Adrenal gland (tissue), 12 donors: ENCODE data around the gene VAT1. TPM values are rescaled to one million over a fixed set of nuclear protein-coding genes. Genes with fewer than 3 reads are reported as not detected.
"Not testable (repeated sequence)": the region's sequence is repeated elsewhere in the genome, so short reads cannot be mapped to it uniquely, and the experiment has no call there.

Experiments
- DNase-seq, 7 donors: peaks; one replicate each; pipeline ENCODE4 v3.0.0-alpha.2; 2019 to 2020
- H3K27ac ChIP-seq, 5 donors: fragments of 200-600 bp; sonication (generic) in 4 of 5; 1 replicate in 3 of 5; 2 replicates in 2 of 5; pipeline versions ENCODE4 v1.5.1 to v1.8.0; 2016 to 2020; ENCODE audit warnings: mild to moderate bottlenecking in 1 of 5
- H3K27me3 ChIP-seq: fragments of 200-600 bp; 2 replicates; pipeline ENCODE4 v1.8.0; 2021
- H3K36me3 ChIP-seq, 2 donors: fragments of 200-600 bp; replicated peaks in 1 of 2; 1 replicate in 1 of 2; 2 replicates in 1 of 2; pipeline versions ENCODE4 v1.5.1 to v1.8.0; 2018 to 2022
- H3K4me1 ChIP-seq, 2 donors: fragments of 200-600 bp; replicated peaks in 1 of 2; 1 replicate in 1 of 2; 2 replicates in 1 of 2; pipeline versions ENCODE4 v1.5.1 to v1.8.0; 2018 to 2021
- H3K4me3 ChIP-seq, 4 donors: fragments of 200-600 bp; sonication (generic) in 3 of 4; one replicate each; pipeline ENCODE4 v1.5.1; 2016 to 2018
- H3K9me3 ChIP-seq, 3 donors: fragments of 200-600 bp; sonication (generic) in 1 of 3; replicated peaks in 1 of 3; 1 replicate in 2 of 3; 2 replicates in 1 of 3; pipeline versions ENCODE4 v1.5.1 to v1.8.0; 2016 to 2021
- POLR2A ChIP-seq, 2 donors: fragments of 450-650 bp; IDR thresholded peaks; one replicate each; pipeline ENCODE4 v1.6.1; 2017; ENCODE audit warnings: antibody characterized with exemption in 2 of 2, mild to moderate bottlenecking in 2 of 2, moderate library complexity in 1 of 2
- WGBS, 4 donors: extraction: QIAGEN DNeasy Blood & Tissue Kit in 2 of 4; methylation state at CpG; one replicate each; pipeline versions ENCODE4 v1.1.5 to v1.1.7; 2013 to 2017; 5-methylcytosine and 5-hydroxymethylcytosine counted together
- intact Hi-C, 2 donors: fragments of 100-400 bp; cut with DNase I; formaldehyde crosslinking; loops; one replicate each; pipeline versions ENCODE4 v1.14.1 to v1.15.0; 2022 to 2023
- polyA plus RNA-seq, 3 donors: library from polyadenylated mRNA; stranded (reverse); fragments of 200-250 nt in 2 of 3; fragments of 350-450 nt in 1 of 3; fragmentation: Illumina TruSeq in 1 of 3; extraction: RNeasy Lipid Tissue Mini Kit (QIAGEN cat#74804) in 1 of 3; gene quantifications; one replicate each; pipeline ENCODE4 v1.2.3, GENCODE V29; 2013 to 2014
- total RNA-seq, 9 donors: library from RNA; depleted of rRNA in 4 of 9; stranded (reverse); fragments of >200 nt in 4 of 9; fragments of 120-200 nt in 1 of 9; fragmentation: NEBNext Ultra II Directional in 1 of 9; extraction: Animal tissue kit (Norgen Biotek cat#: 25700) in 1 of 9; gene quantifications; one replicate each; pipeline versions ENCODE4 v1.1.0 to v1.2.4, GENCODE V29; 2013 to 2023
- TF ChIP-seq, protein P1 (sequence below), 6 experiments: fragments of 450-650 bp in 4 of 6; fragments of 200-600 bp in 2 of 6; sonication (generic) in 1 of 6; IDR thresholded peaks; 1 replicate in 5 of 6; 2 replicates in 1 of 6; pipeline versions ENCODE4 v1.5.1 to v1.8.0; 2016 to 2021; ENCODE audit warnings: antibody characterized with exemption in 6 of 6, mild to moderate bottlenecking in 2 of 6, moderate library complexity in 1 of 6
- donor health status: healthy with polysubstance abuse.
- donor health status: Bipolar disorder and iron deficiency.
- donor health status: DM: yes; HTN: yes; CAD: no.
- donor health status: DM: no; HTN: no; CAD: no.
- donor health status: DM: no; HTN: no; CAD: no.
- donor health status: DM: yes; HTN: yes; CAD: no.

Gene VAT1
- total and polyA plus RNA-seq, 12 donors = 177 to 744 (median 442) TPM

DNA sequence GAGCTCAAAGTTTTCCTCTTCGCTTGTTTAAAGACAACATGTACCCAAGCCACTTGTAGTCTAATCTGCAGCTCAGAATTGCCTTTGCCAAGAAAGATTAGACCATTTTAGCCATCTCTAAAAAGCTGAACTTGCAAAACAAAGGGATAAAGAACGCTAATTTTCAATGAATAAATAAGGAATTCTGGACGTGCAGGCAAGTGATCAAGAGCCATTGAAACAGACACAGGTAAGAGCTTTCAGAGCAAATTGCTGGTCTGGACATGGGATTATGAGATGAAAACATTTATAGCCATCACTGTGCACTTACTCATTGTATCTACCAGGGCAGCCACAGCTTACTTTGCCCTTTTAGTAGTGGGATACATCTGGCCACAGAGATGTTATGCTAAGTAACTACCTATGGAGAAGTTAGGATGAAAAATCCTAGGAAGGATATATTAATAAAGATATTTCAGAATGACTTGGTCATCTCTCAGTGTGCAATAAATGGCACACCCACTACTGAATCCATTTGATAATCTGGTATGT lies 47.2 kb upstream of the VAT1 start:
- Histone ChIP-seq H3K4me1 (peaks cover 0 to 8% of the 10 kb centered on the region in 2 donors), H3K36me3 (no peaks in the 10 kb centered on the region), H3K4me3 (no peak overlapping the region), H3K9me3 (no peaks in the 10 kb centered on the region), H3K27me3 (no peaks in the 10 kb centered on the region), H3K27ac (peak overlapping the region in 2 of 5 donors; percentile 35 to 66)
- intact Hi-C loops = no loop called here
- WGBS, 4 donors = 67 to 74% (median 73%) methylated on average over 3 of the region's 3 CpGs
- TF ChIP-seq POLR2A (IDR thresholded peaks at IDR 0.05) = no peak
- TF ChIP-seq, protein P1, sequence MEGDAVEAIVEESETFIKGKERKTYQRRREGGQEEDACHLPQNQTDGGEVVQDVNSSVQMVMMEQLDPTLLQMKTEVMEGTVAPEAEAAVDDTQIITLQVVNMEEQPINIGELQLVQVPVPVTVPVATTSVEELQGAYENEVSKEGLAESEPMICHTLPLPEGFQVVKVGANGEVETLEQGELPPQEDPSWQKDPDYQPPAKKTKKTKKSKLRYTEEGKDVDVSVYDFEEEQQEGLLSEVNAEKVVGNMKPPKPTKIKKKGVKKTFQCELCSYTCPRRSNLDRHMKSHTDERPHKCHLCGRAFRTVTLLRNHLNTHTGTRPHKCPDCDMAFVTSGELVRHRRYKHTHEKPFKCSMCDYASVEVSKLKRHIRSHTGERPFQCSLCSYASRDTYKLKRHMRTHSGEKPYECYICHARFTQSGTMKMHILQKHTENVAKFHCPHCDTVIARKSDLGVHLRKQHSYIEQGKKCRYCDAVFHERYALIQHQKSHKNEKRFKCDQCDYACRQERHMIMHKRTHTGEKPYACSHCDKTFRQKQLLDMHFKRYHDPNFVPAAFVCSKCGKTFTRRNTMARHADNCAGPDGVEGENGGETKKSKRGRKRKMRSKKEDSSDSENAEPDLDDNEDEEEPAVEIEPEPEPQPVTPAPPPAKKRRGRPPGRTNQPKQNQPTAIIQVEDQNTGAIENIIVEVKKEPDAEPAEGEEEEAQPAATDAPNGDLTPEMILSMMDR (IDR thresholded peaks at IDR 0.05) = no peak
- DNase-seq = no peak

DNA sequence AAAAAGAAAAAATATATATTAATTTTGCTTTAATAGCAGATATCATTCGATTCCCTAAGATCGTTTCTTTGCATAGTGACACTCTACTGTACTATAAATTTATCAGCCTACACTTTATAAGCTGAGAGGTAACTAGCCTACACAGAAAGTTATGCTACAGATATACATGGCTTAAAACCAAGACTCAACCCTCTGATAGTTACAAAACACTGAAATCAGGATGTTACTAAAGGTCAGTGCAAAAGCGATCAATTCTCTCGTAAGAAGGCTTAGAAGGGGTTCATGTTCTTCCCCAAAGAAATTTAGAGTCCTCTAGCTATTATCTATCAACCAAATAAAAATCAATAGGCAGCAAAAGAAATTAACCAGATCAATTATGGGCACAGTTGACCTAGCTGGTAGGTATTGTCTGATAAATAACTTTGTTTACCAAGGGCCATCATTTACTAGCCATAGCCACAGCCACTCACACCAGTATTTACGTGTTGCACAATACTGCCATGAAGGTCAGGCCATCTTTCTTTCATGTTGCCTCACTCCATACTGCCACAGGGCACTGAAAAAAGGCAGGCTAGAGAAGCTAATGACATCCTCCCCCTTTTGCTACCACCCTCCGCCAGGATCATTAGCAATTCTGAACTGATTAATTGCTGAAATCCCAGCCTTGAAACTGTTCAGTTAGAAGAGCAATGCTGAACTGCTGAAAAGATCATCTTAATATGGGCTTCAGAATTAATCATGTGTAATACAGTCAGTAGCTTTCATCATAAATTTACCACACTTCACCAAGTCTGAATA lies 46.6 kb upstream of the VAT1 start:
- Histone ChIP-seq H3K9me3 (no peaks in the 10 kb centered on the region), H3K27me3 (no peaks in the 10 kb centered on the region), H3K27ac (peak overlapping the region in 2 of 5 donors; percentile 35 to 66), H3K4me3 (no peak overlapping the region), H3K36me3 (no peaks in the 10 kb centered on the region), H3K4me1 (peaks cover 0 to 8% of the 10 kb centered on the region in 2 donors)
- 73 to 83% (median 77%) methylated on average over 6 of the region's 6 CpGs for WGBS, 4 donors
- intact Hi-C loops = no loop called here
- peak; percentile 20 to 77 (median 56) for DNase-seq
- no peak for TF ChIP-seq POLR2A (IDR thresholded peaks at IDR 0.05)
- TF ChIP-seq, protein P1 (IDR thresholded peaks at IDR 0.05) = no peak

DNA sequence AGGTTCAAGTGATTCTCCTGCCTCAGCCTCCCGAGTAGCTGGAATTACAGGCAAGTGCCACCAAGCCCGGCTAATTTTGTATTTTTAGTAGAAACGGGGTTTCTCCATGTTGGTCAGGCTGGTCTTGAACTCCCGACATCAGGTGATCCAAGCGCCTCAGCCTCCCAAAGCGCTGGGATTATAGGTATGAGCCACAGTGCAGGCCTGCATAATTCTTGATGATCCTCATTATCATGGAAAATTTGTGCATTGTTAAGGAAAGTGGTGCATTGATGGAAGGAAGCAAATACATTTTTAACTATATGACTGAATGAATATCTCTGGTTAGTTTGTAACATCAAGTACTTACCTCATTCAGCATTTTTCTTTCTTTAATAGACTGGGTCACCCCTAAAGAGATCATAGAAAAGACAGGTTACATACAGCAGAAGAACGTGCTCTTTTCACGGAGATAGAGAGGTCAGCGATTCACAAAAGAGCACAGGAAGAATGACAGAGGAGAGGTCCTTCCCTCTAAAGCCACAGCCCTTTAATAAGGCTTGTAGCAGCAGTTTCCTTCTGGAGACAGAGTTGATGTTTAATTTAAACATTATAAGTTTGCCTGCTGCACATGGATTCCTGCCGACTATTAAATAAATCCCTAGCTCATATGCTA lies 40.9 kb upstream of the VAT1 start:
- WGBS, 4 donors = 93 to 98% (median 95%) methylated on average over 10 of the region's 10 CpGs
- H3K9me3 ChIP-seq = no peaks in the 10 kb centered on the region

DNA sequence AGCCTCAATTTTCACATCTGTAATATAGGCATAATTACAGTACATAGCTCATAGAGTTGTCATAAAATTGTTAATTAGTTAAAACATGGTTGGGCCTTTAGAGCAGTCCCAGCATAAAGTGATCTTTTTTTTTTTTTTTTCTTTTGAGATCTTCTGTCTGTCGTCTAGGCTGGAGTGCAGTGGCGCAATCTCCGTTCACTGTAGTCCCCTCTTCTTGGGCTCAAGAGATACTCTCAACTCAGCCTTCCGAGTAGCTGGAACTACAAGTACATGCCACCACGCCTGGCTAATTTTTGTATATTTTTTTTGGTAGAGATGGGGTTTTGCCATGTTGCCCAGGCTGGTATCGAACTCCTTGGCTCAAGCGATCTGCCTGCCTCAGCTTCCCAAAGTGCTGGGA lies 33.9 kb upstream of the VAT1 start:
- no peaks in the 10 kb centered on the region for H3K9me3 ChIP-seq
- WGBS, 4 donors = 96 to 98% (median 97%) methylated on average over 7 of the region's 7 CpGs
- no peaks in the 10 kb centered on the region for H3K36me3 ChIP-seq

More for the DNA sequence above, 40.9 kb upstream of the VAT1 start:
- Histone ChIP-seq H3K27me3 (no peaks in the 10 kb centered on the region), H3K27ac (no peak overlapping the region), H3K36me3 (no peaks in the 10 kb centered on the region), H3K4me3 (no peak overlapping the region), H3K4me1 (no peaks in the 10 kb centered on the region)
- TF ChIP-seq POLR2A (IDR thresholded peaks at IDR 0.05) = no peak
- TF ChIP-seq, protein P1 (IDR thresholded peaks at IDR 0.05) = no peak
- intact Hi-C loops = no loop called here
- DNase-seq = no peak

DNA sequence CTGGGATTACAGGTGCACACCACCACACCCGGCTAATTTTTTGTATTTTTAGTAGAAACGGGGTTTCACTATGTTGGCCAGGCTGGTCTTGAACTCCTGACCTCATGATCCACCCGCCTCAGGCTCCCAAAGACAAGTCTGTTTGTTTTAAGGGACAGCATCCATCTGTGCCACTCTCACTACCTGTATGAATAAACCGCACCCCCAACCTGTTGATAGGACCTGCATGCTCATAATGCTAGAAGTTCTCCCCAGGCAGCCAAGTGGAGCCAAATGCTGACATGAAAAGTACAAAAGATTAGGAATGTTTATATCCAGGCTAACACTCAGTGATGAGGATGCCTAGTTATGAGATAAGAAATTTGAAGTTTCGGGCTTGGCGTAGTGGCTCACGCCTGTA lies 30.8 kb upstream of the VAT1 start:
- H3K36me3 ChIP-seq, H3K9me3 ChIP-seq, H3K27me3 ChIP-seq, intact Hi-C loops, H3K4me1 ChIP-seq, H3K4me3 ChIP-seq, H3K27ac ChIP-seq: not testable (repeated sequence)
- peak in 1 of 7 donors; percentile 14 for DNase-seq
- 93 to 97% (median 95%) methylated on average over 7 of the region's 7 CpGs for WGBS, 4 donors

More for the DNA sequence above, 33.9 kb upstream of the VAT1 start:
- H3K27me3 ChIP-seq = no peaks in the 10 kb centered on the region
- H3K4me3 ChIP-seq = no peak overlapping the region
- H3K27ac ChIP-seq = no peak overlapping the region
- intact Hi-C loops = no loop called here
- no peaks in the 10 kb centered on the region for H3K4me1 ChIP-seq
- DNase-seq = no peak
- TF ChIP-seq, protein P1 (IDR thresholded peaks at IDR 0.05) = no peak
- TF ChIP-seq POLR2A (IDR thresholded peaks at IDR 0.05) = no peak
